Loucy (cell line): ENCODE measurements around the gene SPATA2L.

ENCODE experiments used
- EZH2phosphoT487 ChIP-seq: fragments of 200-600 bp; IDR thresholded peaks from 2 replicates; pipeline ENCODE4 v1.6.1; 2018; ENCODE audit warnings: antibody characterized with exemption, mild to moderate bottlenecking, moderate library complexity, borderline replicate concordance
- TF ChIP-seq, protein P1 (sequence below): fragments of 200-600 bp; sonication (generic); conservative IDR thresholded peaks from 2 replicates; pipeline ENCODE4 v1.5.1; 2014; ENCODE audit warnings: mild to moderate bottlenecking, antibody characterized with exemption, low read length

DNA sequence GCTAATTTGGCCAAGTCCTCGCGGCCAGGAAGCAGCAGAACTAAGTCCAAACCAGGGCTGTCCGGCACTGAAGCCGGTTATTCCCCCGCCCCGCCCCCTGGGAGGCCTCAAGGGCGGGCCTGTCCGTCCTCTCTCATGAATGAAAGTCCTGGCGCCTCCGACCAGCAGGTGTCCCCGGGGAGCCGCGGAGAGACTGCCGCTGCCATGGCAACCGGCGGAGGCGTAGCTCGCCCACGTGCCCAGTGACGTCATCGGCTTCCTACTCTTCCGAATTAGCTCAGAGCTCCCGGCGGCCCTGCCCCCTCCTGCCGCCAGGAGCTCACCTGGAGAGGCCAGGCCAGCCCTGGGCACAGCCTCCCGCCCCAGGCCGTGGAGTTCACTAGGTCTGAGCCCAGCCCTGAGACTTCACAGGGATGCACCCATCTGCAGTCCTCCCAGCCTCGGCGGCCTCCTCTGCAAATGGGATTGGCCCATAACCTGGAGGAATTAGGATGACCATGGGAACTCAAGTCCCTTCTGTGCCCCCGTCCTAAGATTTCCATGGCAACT lies 1.3 kb downstream of the SPATA2L start:
- TF ChIP-seq, protein P1, sequence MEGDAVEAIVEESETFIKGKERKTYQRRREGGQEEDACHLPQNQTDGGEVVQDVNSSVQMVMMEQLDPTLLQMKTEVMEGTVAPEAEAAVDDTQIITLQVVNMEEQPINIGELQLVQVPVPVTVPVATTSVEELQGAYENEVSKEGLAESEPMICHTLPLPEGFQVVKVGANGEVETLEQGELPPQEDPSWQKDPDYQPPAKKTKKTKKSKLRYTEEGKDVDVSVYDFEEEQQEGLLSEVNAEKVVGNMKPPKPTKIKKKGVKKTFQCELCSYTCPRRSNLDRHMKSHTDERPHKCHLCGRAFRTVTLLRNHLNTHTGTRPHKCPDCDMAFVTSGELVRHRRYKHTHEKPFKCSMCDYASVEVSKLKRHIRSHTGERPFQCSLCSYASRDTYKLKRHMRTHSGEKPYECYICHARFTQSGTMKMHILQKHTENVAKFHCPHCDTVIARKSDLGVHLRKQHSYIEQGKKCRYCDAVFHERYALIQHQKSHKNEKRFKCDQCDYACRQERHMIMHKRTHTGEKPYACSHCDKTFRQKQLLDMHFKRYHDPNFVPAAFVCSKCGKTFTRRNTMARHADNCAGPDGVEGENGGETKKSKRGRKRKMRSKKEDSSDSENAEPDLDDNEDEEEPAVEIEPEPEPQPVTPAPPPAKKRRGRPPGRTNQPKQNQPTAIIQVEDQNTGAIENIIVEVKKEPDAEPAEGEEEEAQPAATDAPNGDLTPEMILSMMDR = peak; percentile 40
- TF ChIP-seq EZH2phosphoT487 = no peak
